Mucosa of stomach (tissue), 1 donor: ENCODE results near the gene PPIL4.

Experiments
- H3K27me3 ChIP-seq: one replicate; pipeline ENCODE4 v1.7.0; 2013; ENCODE audit warnings: mild to moderate bottlenecking, low read length; ENCODE audit not compliant: control insufficient read depth, insufficient read depth
- H3K36me3 ChIP-seq: one replicate; pipeline ENCODE4 v1.7.0; 2013; ENCODE audit warnings: low read length; ENCODE audit not compliant: control insufficient read depth, insufficient read depth
- H3K4me1 ChIP-seq: one replicate; pipeline ENCODE4 v1.7.0; 2013; ENCODE audit warnings: mild to moderate bottlenecking, low read length; ENCODE audit not compliant: control insufficient read depth, insufficient read depth
- H3K4me3 ChIP-seq: one replicate; pipeline ENCODE4 v1.7.0; 2013; ENCODE audit warnings: low read length
- H3K9ac ChIP-seq: one replicate; pipeline ENCODE4 v1.7.0; 2013; ENCODE audit warnings: mild to moderate bottlenecking, low read length, moderate library complexity
- H3K9me3 ChIP-seq: one replicate; pipeline ENCODE4 v1.7.0; 2013; ENCODE audit warnings: mild to moderate bottlenecking, low read length, moderate library complexity; ENCODE audit not compliant: control insufficient read depth
- donor health status: Pancreatic carcinoma.

Gene PPIL4, protein sequence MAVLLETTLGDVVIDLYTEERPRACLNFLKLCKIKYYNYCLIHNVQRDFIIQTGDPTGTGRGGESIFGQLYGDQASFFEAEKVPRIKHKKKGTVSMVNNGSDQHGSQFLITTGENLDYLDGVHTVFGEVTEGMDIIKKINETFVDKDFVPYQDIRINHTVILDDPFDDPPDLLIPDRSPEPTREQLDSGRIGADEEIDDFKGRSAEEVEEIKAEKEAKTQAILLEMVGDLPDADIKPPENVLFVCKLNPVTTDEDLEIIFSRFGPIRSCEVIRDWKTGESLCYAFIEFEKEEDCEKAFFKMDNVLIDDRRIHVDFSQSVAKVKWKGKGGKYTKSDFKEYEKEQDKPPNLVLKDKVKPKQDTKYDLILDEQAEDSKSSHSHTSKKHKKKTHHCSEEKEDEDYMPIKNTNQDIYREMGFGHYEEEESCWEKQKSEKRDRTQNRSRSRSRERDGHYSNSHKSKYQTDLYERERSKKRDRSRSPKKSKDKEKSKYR

DNA sequence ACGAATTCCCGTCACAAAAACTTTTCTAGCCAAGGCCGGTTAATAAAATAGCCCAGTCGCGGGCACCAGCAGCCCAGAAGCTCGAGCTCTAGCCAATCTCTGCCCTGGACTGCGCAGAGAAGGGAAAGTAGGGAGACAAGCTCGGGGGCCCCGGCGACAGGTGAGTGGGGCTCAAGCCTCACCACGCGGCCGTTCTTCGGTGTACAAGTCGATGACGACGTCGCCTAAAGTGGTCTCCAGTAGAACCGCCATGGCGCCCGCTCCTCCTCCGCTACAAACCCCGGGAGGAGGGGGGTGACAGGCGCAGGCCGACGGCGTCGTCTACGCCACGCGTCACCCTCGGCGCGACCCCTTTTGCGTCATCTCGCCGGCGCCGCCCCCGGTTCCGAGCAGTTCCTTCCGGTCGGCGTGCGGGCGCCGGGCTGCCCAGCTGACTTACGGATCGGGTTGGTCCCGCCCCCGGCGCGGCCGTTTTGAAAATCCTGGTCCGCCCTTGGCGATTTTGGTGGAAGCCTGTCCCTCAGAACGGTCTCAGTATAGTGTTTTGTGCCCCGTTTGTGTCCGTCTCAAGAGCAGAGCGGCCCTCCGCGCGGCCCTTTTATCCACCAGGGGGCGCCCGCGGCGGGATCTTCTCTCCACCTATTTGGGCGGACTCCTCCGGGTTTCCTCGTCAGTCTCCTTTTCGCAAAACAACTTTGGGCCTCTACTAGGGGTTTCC, at the start of gene PPIL4:
Gene PPIL4, minus strand, starts transcription at position 290 of the 718 bp plus-strand sequence. Its CDS starts 38 bp downstream, at position 252.
- no peaks in the 10 kb centered on the region for H3K9me3 ChIP-seq
- H3K36me3 ChIP-seq: no peaks in the 10 kb centered on the region
- H3K4me1 ChIP-seq: peaks cover 9% of the 10 kb centered on the region
- peak within 1 kb of the TSS; percentile 96 for H3K9ac ChIP-seq
- H3K27me3 ChIP-seq: peaks cover 5% of the 10 kb centered on the region
- H3K4me3 ChIP-seq: peak within 1 kb of the TSS; percentile 91

DNA sequence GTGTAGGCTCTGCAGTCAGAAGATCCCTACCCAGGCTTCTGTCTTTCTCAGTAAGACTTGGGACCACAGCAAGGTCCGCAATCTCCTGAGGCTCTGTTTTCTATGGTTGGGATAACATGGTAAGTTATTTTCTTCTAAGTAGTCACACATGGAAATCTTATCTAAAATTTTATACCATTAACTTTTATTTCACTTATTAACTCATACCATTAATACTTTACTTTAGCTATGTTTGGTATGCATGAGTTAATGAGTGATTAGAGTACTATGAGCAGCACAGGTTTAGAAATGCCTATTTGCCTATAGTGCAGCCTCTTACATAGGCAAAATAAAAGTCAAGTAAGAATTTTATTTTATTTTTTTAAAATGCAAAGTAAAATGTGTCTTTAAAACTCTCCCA, 47.6 kb upstream of the PPIL4 start:
- Histone ChIP-seq H3K27me3 (no peaks in the 10 kb centered on the region), H3K4me3 (no peak overlapping the region), H3K9me3 (no peaks in the 10 kb centered on the region), H3K9ac (no peak overlapping the region), H3K4me1 (no peaks in the 10 kb centered on the region), H3K36me3 (no peaks in the 10 kb centered on the region)

DNA sequence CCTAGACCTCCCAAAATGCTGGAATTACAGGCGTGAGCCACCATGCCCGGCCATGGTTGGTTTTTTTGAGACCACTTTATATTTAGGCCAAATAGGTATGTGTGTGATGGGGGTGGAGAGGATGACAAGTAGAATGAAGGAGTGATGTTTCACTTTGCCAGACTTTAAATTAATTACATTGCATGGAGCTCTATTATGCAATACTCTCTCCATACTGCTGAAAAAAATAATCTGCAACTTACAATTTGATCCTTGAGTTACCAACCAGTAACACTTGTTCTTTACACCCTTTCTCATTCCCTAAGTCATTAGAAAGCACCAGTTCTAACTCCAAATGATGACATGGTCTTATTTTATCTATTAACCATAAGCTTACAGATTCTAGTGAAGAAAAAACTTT, 47.1 kb upstream of the PPIL4 start:
- Histone ChIP-seq H3K4me1 (no peaks in the 10 kb centered on the region), H3K9me3 (no peaks in the 10 kb centered on the region), H3K4me3 (no peak overlapping the region), H3K36me3 (no peaks in the 10 kb centered on the region), H3K9ac (no peak overlapping the region), H3K27me3 (no peaks in the 10 kb centered on the region)

DNA sequence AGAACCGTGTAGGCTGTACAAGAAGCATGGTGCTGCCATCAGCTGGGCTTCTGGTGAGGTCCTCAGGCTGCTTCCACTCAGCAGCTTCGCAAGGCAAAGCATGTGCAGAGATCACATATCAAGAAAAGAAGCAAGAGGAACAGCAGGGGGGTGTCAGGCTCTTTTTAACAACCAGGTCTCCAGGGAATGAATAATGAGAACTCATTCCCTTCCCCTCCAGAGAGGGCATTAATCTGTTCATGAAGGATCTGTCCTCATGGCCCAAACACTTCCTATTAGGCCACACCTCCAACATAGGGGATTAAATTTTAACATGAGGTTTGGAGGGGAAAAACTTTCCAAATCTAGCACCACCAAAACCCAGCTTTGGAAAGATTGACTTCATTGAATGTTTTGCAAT, 40.3 kb upstream of the PPIL4 start:
- Histone ChIP-seq H3K36me3 (no peaks in the 10 kb centered on the region), H3K9ac (no peak overlapping the region), H3K9me3 (no peaks in the 10 kb centered on the region), H3K4me1 (no peaks in the 10 kb centered on the region), H3K27me3 (no peaks in the 10 kb centered on the region), H3K4me3 (no peak overlapping the region)

DNA sequence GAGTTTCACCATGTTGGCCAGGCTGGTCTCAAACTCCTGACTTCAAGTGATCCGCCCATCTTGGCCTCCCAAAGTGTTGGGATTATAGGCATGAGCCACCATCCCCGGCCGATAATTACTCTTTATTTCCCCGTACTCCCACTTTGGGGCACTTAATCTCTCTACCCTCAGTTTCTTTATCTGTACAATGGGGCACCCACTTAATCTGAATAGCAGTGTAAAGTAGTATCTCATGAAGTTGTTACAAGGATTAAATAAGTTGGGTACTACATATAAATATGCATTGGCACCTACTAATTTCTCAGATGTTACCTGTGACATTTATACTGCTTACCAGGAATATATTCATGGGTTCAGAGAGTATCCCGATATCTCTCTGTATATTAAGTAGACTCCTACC, 35.5 kb upstream of the PPIL4 start:
- H3K4me3 ChIP-seq: no peak overlapping the region
- no peaks in the 10 kb centered on the region for H3K27me3 ChIP-seq
- H3K36me3 ChIP-seq: no peaks in the 10 kb centered on the region
- H3K4me1 ChIP-seq: no peaks in the 10 kb centered on the region
- no peaks in the 10 kb centered on the region for H3K9me3 ChIP-seq
- no peak overlapping the region for H3K9ac ChIP-seq

DNA sequence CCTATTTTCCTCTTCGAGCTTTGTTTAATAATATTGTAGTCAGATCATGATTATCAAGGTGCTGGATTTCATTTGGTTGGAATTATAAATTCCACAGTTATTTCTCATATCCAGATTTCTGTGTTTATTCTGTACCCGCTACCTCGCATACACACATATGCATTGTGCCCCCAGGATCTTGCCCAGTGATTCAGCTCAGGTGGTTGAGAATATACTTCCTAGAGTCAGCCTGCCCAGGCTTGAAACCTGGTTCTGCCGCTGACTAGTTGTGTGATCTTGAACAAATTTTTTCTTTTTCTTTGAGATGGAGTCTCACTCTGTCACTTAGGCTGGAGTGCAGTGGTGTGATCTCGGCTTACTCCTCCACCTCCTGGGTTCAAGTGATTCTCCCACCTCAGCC, 35.0 kb upstream of the PPIL4 start:
- Histone ChIP-seq H3K27me3 (no peaks in the 10 kb centered on the region), H3K4me3 (no peak overlapping the region), H3K9me3 (no peaks in the 10 kb centered on the region), H3K4me1 (no peaks in the 10 kb centered on the region), H3K36me3 (no peaks in the 10 kb centered on the region), H3K9ac (no peak overlapping the region)

DNA sequence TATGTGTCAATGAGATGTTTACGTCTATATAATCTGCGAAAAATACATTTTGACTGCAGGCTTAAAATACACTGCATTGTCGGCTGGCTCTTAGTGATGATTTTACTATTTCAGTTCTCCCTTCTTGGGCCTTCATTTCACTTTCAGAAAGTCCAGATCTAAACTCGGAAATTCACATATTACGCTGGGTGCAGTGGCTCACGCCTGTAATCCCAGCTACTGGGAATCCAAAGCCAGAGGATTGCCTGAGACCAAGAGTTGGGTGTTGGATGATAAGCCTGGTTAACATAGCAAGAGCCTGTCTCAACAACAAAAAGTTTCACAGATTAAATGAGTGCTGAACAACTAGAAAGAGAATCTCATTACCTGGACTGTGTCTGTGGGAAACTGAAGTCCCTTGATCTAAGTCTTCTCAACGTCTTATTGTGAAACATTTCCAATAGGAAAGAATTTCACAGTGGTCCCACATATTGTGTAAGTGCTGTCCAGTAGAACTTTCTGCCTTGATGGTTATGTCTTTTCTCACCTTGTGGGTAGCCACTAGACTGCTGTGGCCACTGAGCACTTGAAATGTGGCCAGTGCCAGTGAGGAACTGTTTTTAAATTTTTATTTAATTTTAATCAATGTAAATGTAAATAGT, 22.2 kb upstream of the PPIL4 start:
- no peaks in the 10 kb centered on the region for H3K27me3 ChIP-seq
- H3K4me1 ChIP-seq: peaks cover 5% of the 10 kb centered on the region
- H3K9me3 ChIP-seq: no peaks in the 10 kb centered on the region
- H3K9ac ChIP-seq: no peak overlapping the region
- no peak overlapping the region for H3K4me3 ChIP-seq
- H3K36me3 ChIP-seq: no peaks in the 10 kb centered on the region

DNA sequence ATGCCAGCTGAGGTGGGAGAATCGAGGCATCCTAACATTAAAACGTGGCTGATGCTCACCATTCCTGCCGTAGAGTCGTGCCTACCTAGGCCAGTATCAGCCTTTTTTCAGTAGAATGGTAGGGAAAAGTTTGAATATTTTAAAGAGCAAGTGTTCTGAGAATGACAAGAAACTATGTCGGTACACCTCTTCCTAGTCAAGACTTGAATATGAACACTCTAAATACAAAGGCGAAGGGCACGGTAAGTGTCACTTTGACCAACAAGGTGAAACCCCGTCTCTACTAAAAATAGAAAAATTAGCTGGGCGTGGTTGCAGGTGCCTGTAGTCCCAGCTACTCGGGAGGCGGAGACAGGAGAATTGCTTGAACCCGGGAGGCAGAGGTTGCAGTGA, 21.3 kb upstream of the PPIL4 start:
- Histone ChIP-seq H3K9ac (peak overlapping the region; percentile 95), H3K36me3 (no peaks in the 10 kb centered on the region), H3K9me3 (no peaks in the 10 kb centered on the region), H3K4me1 (peaks cover 5% of the 10 kb centered on the region), H3K4me3 (peak overlapping the region; percentile 71), H3K27me3 (no peaks in the 10 kb centered on the region)

DNA sequence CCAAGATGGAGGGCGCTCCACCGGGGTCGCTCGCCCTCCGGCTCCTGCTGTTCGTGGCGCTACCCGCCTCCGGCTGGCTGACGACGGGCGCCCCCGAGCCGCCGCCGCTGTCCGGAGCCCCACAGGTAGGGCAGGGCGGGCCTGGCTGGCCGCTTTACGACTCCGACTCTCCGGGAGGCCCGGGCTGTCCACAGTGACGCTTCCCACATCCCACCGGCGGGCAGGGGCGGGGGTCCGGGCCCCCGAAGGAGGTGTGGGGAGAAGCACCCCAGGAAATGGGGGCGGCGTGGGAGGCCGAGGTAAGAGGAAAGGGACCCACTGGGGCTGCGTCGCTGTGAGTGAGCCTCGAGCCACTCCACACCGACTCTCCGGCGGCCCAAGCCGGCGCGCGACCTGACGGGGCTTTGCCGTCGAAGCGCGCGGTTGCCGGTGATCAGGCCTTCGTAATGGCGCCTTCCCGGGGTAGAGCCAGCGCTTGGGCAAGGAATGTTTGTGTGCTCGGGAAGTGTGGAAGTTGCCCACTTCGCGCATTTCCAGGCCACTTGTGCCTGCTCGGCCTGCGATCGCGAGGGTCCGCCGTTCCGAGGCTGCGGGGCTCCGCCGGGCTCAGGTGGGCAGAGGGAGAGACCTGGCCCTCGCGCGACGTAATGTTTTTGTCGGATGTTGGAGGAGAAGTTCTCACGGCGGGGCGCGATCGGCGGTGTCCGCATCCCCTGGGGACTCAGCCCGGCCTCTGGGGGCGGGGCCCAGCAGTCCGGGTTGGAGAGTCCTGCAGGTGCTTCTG, 20.8 kb upstream of the PPIL4 start:
- H3K9ac ChIP-seq: peak overlapping the region; percentile 95
- peaks cover 5% of the 10 kb centered on the region for H3K4me1 ChIP-seq
- H3K9me3 ChIP-seq: no peaks in the 10 kb centered on the region
- H3K36me3 ChIP-seq: no peaks in the 10 kb centered on the region
- H3K27me3 ChIP-seq: no peaks in the 10 kb centered on the region
- peak overlapping the region; percentile 71 for H3K4me3 ChIP-seq

DNA sequence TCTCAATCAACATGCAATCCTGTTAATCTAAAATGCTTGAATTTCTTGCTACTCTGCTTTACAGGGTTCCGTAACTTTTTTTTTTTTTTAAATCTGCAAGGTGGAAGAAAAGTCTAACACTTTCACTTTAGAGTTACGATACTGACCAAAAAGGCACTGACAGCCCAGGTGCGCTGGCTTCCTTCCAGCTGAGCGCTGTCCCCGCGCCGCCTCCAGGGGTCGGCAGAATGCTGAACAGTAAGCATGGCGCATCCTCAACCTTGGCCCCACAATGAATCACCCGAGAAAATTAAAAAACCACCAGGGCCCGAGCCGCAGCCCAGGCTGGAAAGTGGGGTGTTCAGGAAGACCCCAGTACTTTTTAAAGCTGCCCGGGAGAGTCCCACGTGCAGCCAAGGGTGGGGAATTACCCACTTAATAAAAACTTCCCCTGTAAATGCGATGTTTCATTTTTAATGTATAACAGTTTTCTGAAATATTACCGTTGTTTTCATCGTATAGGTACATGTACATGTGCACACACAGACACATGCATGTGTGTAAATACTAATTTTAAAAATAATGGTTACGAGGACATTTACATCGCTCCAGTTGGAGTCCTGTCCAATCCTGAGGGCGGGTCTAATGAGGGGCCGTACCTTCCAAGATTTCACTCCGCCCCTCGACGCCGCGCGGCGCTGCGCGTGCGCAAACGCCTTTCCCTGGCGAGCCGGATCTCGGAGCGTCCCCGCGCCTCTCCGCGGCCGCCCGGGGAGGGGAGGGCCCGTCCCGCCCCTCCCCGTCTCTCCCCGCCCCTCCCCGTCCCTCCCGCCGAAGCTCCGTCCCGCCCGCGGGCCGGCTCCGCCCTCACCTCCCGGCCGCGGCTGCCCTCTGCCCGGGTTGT, 19.9 kb upstream of the PPIL4 start, which contains the start of gene GINM1:
Gene GINM1, plus strand, starts transcription at position 849 of the 883 bp plus-strand sequence. CDS start 40 bp downstream, outside the sequence.
- H3K4me1 ChIP-seq: peaks cover 5% of the 10 kb centered on the region
- no peaks in the 10 kb centered on the region for H3K9me3 ChIP-seq
- no peaks in the 10 kb centered on the region for H3K27me3 ChIP-seq
- peak within 1 kb of the TSS; percentile 95 for H3K9ac ChIP-seq
- H3K36me3 ChIP-seq: no peaks in the 10 kb centered on the region
- H3K4me3 ChIP-seq: peak within 1 kb of the TSS; percentile 71

DNA sequence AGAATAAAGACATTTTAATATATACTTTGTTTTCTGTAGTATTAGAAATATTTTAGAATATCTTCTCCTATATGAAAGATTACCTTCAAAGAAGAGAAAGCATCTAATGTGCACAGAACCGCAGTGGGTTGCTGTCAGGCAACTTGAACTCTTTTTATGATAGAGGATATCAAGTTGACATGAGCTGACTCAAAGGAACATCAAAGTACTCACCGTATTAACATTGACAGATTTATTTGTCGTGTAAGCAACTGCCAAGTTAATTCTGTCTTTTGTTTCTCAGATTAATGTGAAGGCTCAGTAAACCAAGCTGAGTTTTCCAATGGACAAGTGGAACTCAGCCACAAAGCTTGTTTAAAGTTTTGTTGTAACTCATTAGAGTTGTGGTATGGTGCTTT, 18.1 kb upstream of the PPIL4 start:
- Histone ChIP-seq H3K9ac (no peak overlapping the region), H3K9me3 (no peaks in the 10 kb centered on the region), H3K36me3 (no peaks in the 10 kb centered on the region), H3K4me1 (peaks cover 5% of the 10 kb centered on the region), H3K27me3 (no peaks in the 10 kb centered on the region), H3K4me3 (no peak overlapping the region)
